DMS 273 treated with DMSO at 0.1 percent for 48 hours (cell line): ENCODE results near the gene DNAH17.

ENCODE experiments used
- DNase-seq: peaks from one replicate; lab custom pipeline; 2025; lab: John Stamatoyannopoulos, UW

DNAH17 gene

GRCh38 chr17:78411241-78411857 is 165.8 kb downstream of the DNAH17 start:
- no peak for DNase-seq

GRCh38 chr17:78409191-78409928 is 167.8 kb downstream of the DNAH17 start:
- DNase-seq, result no peak

DNA sequence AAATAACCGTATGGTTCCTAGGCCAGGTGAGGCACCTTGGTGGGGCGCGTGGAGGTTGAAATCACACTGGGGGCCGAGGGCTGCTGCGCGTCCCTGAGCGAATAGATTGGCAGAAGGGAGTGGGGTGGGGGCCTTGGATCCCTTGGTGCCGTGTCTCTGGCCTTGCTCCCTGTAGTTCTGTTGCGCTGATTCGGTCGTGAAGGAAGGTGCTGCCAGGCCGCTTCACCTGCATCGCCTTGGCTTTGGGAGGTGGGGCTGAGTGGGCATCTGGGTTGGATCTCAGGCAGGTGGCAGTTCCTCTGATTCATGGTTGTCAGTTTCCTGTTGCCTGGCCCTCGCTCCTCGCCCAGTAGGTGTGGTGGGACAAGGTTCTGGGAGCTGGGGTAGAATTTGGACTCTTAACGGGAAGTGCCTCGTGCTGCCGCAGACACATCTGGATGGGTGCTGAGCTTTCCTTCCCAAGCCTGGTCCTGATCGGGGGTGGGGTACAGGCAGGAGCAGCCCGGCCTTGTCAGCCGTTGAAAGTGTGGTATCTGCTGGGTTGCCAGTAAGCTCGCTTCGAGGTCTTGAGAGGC is 168.6 kb downstream of the DNAH17 start:
- no peak for DNase-seq

DNA sequence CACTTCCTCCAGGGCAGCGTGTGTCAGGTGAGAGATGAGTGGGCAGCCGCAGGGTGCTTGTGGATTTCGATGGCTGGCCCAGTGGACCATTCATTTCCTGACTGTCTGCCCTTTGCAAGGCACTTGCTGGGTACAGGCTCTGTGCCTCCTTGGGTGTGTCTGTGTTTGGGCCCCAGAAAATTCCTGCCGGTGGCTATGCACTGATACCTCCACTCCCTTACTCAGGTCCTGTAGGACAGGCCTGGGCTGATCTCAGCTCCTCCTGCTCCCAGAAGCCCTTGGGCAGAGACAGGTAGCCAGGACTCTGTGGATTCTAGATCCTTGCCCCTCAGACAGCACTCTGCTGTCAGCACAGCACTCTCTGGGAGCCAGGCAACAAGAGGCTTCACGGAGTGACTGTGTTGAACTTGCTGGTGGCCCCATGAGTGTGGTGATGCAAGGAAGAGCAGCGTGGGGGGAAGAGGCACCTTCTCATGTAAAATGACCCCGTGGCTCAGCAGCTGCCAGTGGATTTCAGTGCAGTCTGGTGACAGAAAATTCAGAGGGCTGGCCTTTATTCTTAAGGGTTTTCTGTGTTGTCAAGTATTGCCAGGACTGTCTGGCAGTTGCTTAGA is 169.7 kb downstream of the DNAH17 start:
- no peak for DNase-seq

DNA sequence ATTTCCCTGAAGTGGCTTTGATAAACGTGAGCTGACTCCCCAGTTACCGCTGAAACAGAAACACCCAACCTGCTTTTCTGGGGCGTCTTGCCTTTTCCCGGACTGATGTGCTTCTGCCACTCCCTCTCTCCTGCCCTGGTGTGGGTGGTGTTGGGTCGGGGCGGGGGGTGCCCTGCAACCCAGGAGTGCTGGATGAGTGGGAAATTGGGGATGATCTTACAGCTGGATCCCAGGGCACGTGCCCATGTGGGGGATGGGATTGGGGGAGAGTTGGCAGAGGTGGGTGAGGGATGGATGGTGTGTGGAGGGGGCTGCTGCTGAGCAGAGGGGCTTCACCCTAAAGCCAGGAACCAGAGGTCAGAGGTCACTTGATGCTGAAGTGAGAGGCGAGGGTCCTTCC is 170.3 kb downstream of the DNAH17 start:
- no peak for DNase-seq

GRCh38 chr17:78406396-78406795 is 170.8 kb downstream of the DNAH17 start:
- DNase-seq, result no peak

GRCh38 chr17:78403822-78404221 is 173.4 kb downstream of the DNAH17 start:
- DNase-seq, result no peak

- DNase-seq, result no peak
Measured at GRCh38 chr17:78401891-78402290, 175.3 kb downstream of the DNAH17 start.

- DNase-seq, result no peak
Measured at GRCh38 chr17:78401246-78401645, 175.9 kb downstream of the DNAH17 start.

- no peak for DNase-seq
Measured at GRCh38 chr17:78400581-78401240, 176.5 kb downstream of the DNAH17 start.

GRCh38 chr17:78399693-78400144 is 177.5 kb downstream of the DNAH17 start:
- DNase-seq, result no peak

- DNase-seq, result no peak
Measured at GRCh38 chr17:78399028-78399692, 178.0 kb downstream of the DNAH17 start.

DNA sequence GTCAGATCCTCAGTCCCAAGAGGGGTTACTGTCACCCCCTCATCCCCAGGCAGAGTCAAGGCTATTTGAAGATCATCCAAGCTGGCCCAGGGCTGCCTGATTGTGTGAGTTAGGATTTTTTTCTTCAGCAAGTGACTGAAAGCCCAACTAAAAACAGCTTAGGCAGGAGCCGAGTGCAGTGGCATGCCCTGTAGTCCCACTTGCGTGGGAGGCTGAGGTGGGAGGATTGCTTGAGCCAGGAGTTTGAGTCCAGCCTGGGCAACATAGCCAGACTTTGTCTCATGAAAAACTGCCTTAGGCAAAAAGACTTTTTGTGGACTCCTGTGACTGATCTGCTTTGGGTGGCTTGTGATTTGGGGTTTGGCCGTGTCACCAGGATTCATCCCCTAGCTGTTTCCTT is 178.8 kb downstream of the DNAH17 start:
- no peak for DNase-seq

DNA sequence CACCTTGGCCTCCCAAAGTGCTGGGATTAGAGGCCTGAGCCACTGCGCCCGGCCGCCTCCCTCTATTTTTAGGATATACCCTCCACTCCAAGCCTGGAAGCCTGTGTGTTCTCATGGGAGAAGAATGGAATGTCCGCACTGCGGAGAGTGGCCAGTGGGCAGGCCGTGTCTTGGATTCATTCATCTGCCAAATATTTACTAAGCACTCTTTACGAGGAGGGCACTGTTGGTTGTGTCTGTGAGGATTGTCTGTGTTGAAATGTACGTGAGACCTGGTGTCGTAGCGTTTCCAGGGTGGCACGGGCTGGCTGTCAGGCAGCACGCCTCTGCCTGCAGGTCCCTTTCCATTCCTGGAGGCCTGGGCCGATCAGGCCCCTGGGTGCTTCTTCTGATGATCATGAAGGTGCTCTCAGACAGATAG is 179.5 kb downstream of the DNAH17 start:
- no peak for DNase-seq

- no peak for DNase-seq
Measured at GRCh38 chr17:78396441-78397337, 180.5 kb downstream of the DNAH17 start.

- no peak for DNase-seq
Measured at GRCh38 chr17:78395155-78395554, 182.0 kb downstream of the DNAH17 start.

DNA sequence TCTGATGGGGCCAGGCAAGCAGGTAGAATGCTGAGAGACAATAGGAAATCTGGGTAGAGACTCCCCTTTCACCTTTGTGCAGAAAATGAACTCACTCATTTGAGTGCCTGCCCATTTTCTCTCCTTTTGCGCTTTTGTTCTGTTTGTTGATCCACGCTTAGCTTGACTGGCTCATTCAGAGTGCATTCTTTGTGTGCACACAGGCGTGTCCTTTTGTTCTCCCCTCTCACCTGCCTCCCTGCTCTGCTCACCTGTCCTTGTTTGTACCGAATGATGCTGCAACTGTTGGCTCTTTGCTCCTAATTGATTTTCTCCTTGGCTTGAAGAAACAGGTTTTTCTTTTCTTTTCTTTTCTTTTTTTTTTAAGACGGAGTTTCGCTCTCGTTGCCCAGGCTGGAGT is 183.0 kb downstream of the DNAH17 start:
- no peak for DNase-seq

DNA sequence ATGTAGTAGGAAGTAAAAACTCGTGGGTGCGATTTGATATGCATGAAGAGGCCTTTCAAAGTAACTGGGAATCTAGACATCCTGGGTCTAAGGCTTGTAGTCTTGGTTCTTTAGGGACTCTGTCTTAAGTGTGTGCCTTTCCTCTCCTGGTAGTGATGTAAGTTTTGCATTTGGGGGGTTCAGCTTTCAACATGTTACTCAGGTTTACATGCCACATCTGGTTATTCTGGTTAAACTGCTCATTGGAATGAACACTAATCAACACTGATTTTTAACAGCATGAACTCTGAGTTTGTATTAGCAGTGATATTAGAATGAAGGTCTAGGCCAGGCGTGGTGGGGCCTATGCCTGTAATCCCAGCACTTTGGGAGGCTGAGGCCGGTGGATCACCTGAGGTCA is 183.6 kb downstream of the DNAH17 start:
- no peak for DNase-seq

GRCh38 chr17:78392295-78392694 is 184.9 kb downstream of the DNAH17 start:
- no peak for DNase-seq

DNA sequence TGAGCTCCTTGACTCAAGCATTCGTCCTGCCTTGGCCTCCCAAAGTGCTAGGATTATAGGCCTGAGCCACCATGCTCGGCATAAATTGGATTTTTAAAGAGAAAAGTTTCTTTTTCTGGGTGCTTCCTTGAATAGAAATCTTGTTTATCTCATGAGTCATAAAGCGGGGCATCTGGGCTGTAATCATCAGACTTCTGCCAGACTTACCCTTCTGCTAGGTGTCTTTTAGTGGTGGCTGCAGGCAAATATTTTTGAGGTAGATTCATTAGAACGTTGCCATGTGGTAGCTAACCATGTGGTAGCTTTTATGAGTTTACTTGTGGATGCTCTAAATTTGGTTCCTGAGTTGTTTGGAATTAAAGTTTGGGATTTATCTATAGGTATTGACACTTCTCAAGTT is 185.4 kb downstream of the DNAH17 start:
- DNase-seq, result no peak

- no peak for DNase-seq
Measured at GRCh38 chr17:78391051-78391431, 186.2 kb downstream of the DNAH17 start.
